ENCODE data around the gene PAPPA. TPM values are rescaled to one million over a fixed set of nuclear protein-coding genes. Genes with fewer than 3 reads are reported as not detected.

Gene PAPPA
- total RNA-seq, 1 donor from 2014 or later: 0.15 TPM

- TF ChIP-seq EZH2phosphoT487 (IDR thresholded peaks at IDR 0.05) (no peak), EZH2 (IDR thresholded peaks at IDR 0.05) (no peak), CTCF (IDR thresholded peaks at IDR 0.05) (no peak)
- no peak overlapping the region for H3K27ac Mint-ChIP-seq
- H3K4me2 ChIP-seq: no peak overlapping the region
These were observed 241.5 kb downstream of the PAPPA start for GRCh38 chr9:116394894-116395698.

GRCh38 chr9:116395699-116396037 lies 242.1 kb downstream of the PAPPA start:
- H3K36me3 ChIP-seq: no peaks in the 10 kb centered on the region
- no peaks in the 10 kb centered on the region for H3F3A ChIP-seq (ENCODE audit: low read depth)
- H3K9ac ChIP-seq: no peak overlapping the region
- H3K4me1 ChIP-seq: no peaks in the 10 kb centered on the region
- Mint-ChIP-seq H3K4me3 (no peak overlapping the region), H3K36me3 (peaks cover 10% of the 10 kb centered on the region), H3K27me3 (ENCODE audit: insufficient read depth, low read depth) (no peaks in the 10 kb centered on the region), H3K4me1 (no peaks in the 10 kb centered on the region), H3K9me3 (no peaks in the 10 kb centered on the region), H3K27ac (no peak overlapping the region)
- no peak for DNase-seq (ENCODE audit: low spot score)
- no peak overlapping the region for H3K4me2 ChIP-seq
- H3K27me3 ChIP-seq: no peaks in the 10 kb centered on the region
- no peaks in the 10 kb centered on the region for H3K79me2 ChIP-seq (ENCODE audit: low read depth)
- H2AFZ ChIP-seq (replicated peaks): no peak overlapping the region
- no peaks in the 10 kb centered on the region for H4K20me1 ChIP-seq (ENCODE audit: low read depth)
- H3K9me3 ChIP-seq (ENCODE audit: low read depth): no peaks in the 10 kb centered on the region
- H3K27ac ChIP-seq: no peak overlapping the region
- H3K4me3 ChIP-seq: no peak overlapping the region
- TF ChIP-seq EZH2phosphoT487 (IDR thresholded peaks at IDR 0.05) (no peak), CTCF (IDR thresholded peaks at IDR 0.05) (no peak), EZH2 (IDR thresholded peaks at IDR 0.05) (no peak)

More at GRCh38 chr9:116394894-116395698, 241.5 kb downstream of the PAPPA start:
- Mint-ChIP-seq H3K4me1 (no peaks in the 10 kb centered on the region), H3K9me3 (no peaks in the 10 kb centered on the region), H3K36me3 (peaks cover 10% of the 10 kb centered on the region), H3K4me3 (no peak overlapping the region), H3K27me3 (ENCODE audit: insufficient read depth, low read depth) (no peaks in the 10 kb centered on the region)
- no peaks in the 10 kb centered on the region for H3K79me2 ChIP-seq (ENCODE audit: low read depth)
- H3F3A ChIP-seq (ENCODE audit: low read depth): no peaks in the 10 kb centered on the region
- H3K27ac ChIP-seq: no peak overlapping the region
- H3K4me1 ChIP-seq: no peaks in the 10 kb centered on the region
- no peak overlapping the region for H3K4me3 ChIP-seq
- no peak overlapping the region for H2AFZ ChIP-seq (replicated peaks)
- no peak for DNase-seq (ENCODE audit: low spot score)
- no peaks in the 10 kb centered on the region for H3K27me3 ChIP-seq
- H3K9ac ChIP-seq: no peak overlapping the region
- no peaks in the 10 kb centered on the region for H3K9me3 ChIP-seq (ENCODE audit: low read depth)
- H4K20me1 ChIP-seq (ENCODE audit: low read depth): no peaks in the 10 kb centered on the region
- no peaks in the 10 kb centered on the region for H3K36me3 ChIP-seq

GRCh38 chr9:116403171-116403570 lies 249.6 kb downstream of the PAPPA start:
- no peaks in the 10 kb centered on the region for H3K4me1 ChIP-seq

More at GRCh38 chr9:116403171-116403570, 249.6 kb downstream of the PAPPA start:
- no peaks in the 10 kb centered on the region for H3K4me1 Mint-ChIP-seq
- no peak overlapping the region for H3K4me3 Mint-ChIP-seq
- no peaks in the 10 kb centered on the region for H3K27me3 Mint-ChIP-seq (ENCODE audit: insufficient read depth, low read depth)
- H4K20me1 ChIP-seq (ENCODE audit: low read depth): no peaks in the 10 kb centered on the region
- H3K36me3 ChIP-seq: no peaks in the 10 kb centered on the region
- H3F3A ChIP-seq (ENCODE audit: low read depth): no peaks in the 10 kb centered on the region
- no peaks in the 10 kb centered on the region for H3K79me2 ChIP-seq (ENCODE audit: low read depth)
- no peak overlapping the region for H3K27ac ChIP-seq
- no peaks in the 10 kb centered on the region for H3K27me3 ChIP-seq
- no peaks in the 10 kb centered on the region for H3K9me3 ChIP-seq (ENCODE audit: low read depth)
- H3K36me3 Mint-ChIP-seq: no peaks in the 10 kb centered on the region
- H3K9me3 Mint-ChIP-seq: no peaks in the 10 kb centered on the region
- H3K27ac Mint-ChIP-seq: no peak overlapping the region
- DNase-seq (ENCODE audit: low spot score): no peak
- H3K4me3 ChIP-seq: no peak overlapping the region
- no peak overlapping the region for H3K4me2 ChIP-seq
- no peak overlapping the region for H2AFZ ChIP-seq (replicated peaks)
- H3K9ac ChIP-seq: no peak overlapping the region
- TF ChIP-seq CTCF (IDR thresholded peaks at IDR 0.05): no peak
- TF ChIP-seq EZH2 (IDR thresholded peaks at IDR 0.05): no peak
- no peak for TF ChIP-seq EZH2phosphoT487 (IDR thresholded peaks at IDR 0.05)

Data from neural progenitor cell (in vitro differentiated cells).